Mammary epithelial cell (primary cell): ENCODE data around the gene TCP1.

Experiments
- CTCF ChIP-seq, 2 donors: IDR thresholded peaks in 1 of 2; conservative IDR thresholded peaks in 1 of 2; 2 replicates each; pipeline ENCODE4 v1.5.1; 2011 to 2012; ENCODE audit warnings: inconsistent platforms in 2 of 2, low read length in 2 of 2, mild to moderate bottlenecking in 2 of 2, control low read depth in 1 of 2, low read depth in 1 of 2; ENCODE audit not compliant: insufficient read depth in 1 of 2; ENCODE audit errors: extremely low read depth in 1 of 2
- EZH2 ChIP-seq: IDR thresholded peaks from 2 replicates; pipeline ENCODE4 v1.6.1; 2012; ENCODE audit warnings: low read length, inconsistent platforms, borderline replicate concordance

DNA sequence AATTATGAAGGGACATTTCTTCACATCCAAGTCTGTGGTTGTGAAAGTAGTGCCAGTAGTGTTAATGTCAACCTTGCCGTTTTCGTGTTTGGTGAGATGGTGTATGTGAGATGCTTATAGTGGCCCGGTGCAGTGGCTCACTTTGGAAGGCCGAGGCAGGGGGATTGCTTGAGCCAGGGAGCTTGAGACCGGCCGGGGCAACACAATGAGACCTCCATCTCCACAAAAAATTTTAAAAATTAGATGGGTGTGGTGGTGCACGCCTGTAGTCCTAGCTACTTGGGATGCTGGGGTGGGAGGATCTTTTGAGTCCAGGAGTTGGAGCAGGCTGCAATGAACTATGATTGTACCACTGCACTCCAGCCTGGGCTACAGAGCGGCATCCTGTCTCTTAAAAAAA is 48.1 kb upstream of the TCP1 start:
- no peak for TF ChIP-seq CTCF (conservative IDR thresholded peaks at IDR 0.05 in 1 of 2, IDR thresholded peaks at IDR 0.05 in 1 of 2; ENCODE audit: extremely low read depth in 1 of 2, insufficient read depth in 1 of 2, low read depth in 1 of 2, low read length in 2 of 2)
- no peak for TF ChIP-seq EZH2
